KMS-11 (cell line): Measurements from ENCODE around the gene PPM1H.
"Not testable (repeated sequence)": the region's sequence is repeated elsewhere in the genome, so short reads cannot be mapped to it uniquely, and the experiment has no call there.

ENCODE experiments used
- H2AFZ ChIP-seq: fragments of 200-600 bp; sonication (generic); 2 replicates; pipeline ENCODE4 v1.6.1; 2016; ENCODE audit warnings: antibody characterized with exemption, mixed run types, low read depth
- H3K27ac ChIP-seq: fragments of 200-600 bp; sonication (generic); 2 replicates; pipeline ENCODE4 v1.6.1; 2016; ENCODE audit warnings: mild to moderate bottlenecking, mixed run types
- H3K27me3 ChIP-seq: fragments of 200-600 bp; sonication (generic); 2 replicates; pipeline ENCODE4 v1.6.1; 2017; ENCODE audit warnings: mild to moderate bottlenecking, low read depth, mixed run types, moderate library complexity; ENCODE audit not compliant: insufficient read depth
- H3K36me3 ChIP-seq: fragments of 200-600 bp; sonication (generic); 2 replicates; pipeline ENCODE4 v1.6.1; 2017; ENCODE audit warnings: mild to moderate bottlenecking, mixed run types; ENCODE audit not compliant: insufficient read depth
- H3K4me1 ChIP-seq: fragments of 200-600 bp; sonication (generic); 2 replicates; pipeline ENCODE4 v1.6.1; 2016; ENCODE audit warnings: mild to moderate bottlenecking, low read depth, mixed run types; ENCODE audit not compliant: poor library complexity, severe bottlenecking
- H3K4me2 ChIP-seq: fragments of 200-600 bp; sonication (generic); 2 replicates; pipeline ENCODE4 v1.7.0; 2016; ENCODE audit warnings: mild to moderate bottlenecking, mixed run types
- H3K4me3 ChIP-seq: fragments of 200-600 bp; sonication (generic); IDR thresholded peaks from 2 replicates; pipeline ENCODE4 v1.6.1; 2017; ENCODE audit warnings: low read depth, low read length, mixed read lengths; ENCODE audit not compliant: insufficient read depth
- H3K79me2 ChIP-seq: fragments of 200-600 bp; sonication (generic); 2 replicates; pipeline ENCODE4 v1.6.1; 2016; ENCODE audit warnings: low read depth, mixed run types; ENCODE audit not compliant: insufficient read depth
- H3K9ac ChIP-seq: fragments of 200-600 bp; sonication (generic); 2 replicates; pipeline ENCODE4 v1.6.1; 2016; ENCODE audit warnings: mild to moderate bottlenecking, mixed run types
- H4K20me1 ChIP-seq: fragments of 200-600 bp; sonication (generic); 2 replicates; pipeline ENCODE4 v1.6.1; 2016; ENCODE audit warnings: mild to moderate bottlenecking, mixed run types; ENCODE audit not compliant: insufficient read depth
- CTCF ChIP-seq: fragments of 200-600 bp; sonication (generic); conservative IDR thresholded peaks from 2 replicates; pipeline ENCODE4 v1.6.1; 2017; ENCODE audit warnings: low read depth, mild to moderate bottlenecking, antibody characterized with exemption, low read length, moderate library complexity, mixed read lengths

The PPM1H gene

GRCh38 chr12:62813031-62813829 is 121.7 kb downstream of the PPM1H start:
- Histone ChIP-seq H3K9ac (no peak overlapping the region), H3K79me2 (no peaks in the 10 kb centered on the region), H3K27me3 (no peaks in the 10 kb centered on the region), H2AFZ (no peak overlapping the region), H3K27ac (no peak overlapping the region), H3K4me1 (peaks cover 34% of the 10 kb centered on the region), H3K36me3 (no peaks in the 10 kb centered on the region), H3K4me3 (no peak overlapping the region), H4K20me1 (no peaks in the 10 kb centered on the region), H3K4me2 (no peak overlapping the region)
- TF ChIP-seq CTCF: no peak

GRCh38 chr12:62811481-62811880 is 123.5 kb downstream of the PPM1H start:
- H3K4me2 ChIP-seq, H3K79me2 ChIP-seq, H4K20me1 ChIP-seq, H3K4me3 ChIP-seq, H3K27me3 ChIP-seq, H2AFZ ChIP-seq, H3K27ac ChIP-seq, H3K36me3 ChIP-seq, H3K9ac ChIP-seq: not testable (repeated sequence)
- peaks cover 18% of the 10 kb centered on the region for H3K4me1 ChIP-seq

GRCh38 chr12:62808166-62808879 is 126.6 kb downstream of the PPM1H start:
- H3K79me2 ChIP-seq: no peaks in the 10 kb centered on the region
- H3K4me3 ChIP-seq: no peak overlapping the region
- no peaks in the 10 kb centered on the region for H3K36me3 ChIP-seq
- no peak; the same call in 1 of the 2 replicates for TF ChIP-seq CTCF
- H3K27ac ChIP-seq: peak overlapping the region; percentile 23; the same call in 1 of the 2 replicates
- H3K4me1 ChIP-seq: peaks cover 14% of the 10 kb centered on the region
- no peaks in the 10 kb centered on the region for H3K27me3 ChIP-seq
- H3K9ac ChIP-seq: no peak overlapping the region
- H2AFZ ChIP-seq: no peak overlapping the region
- no peaks in the 10 kb centered on the region for H4K20me1 ChIP-seq
- no peak overlapping the region for H3K4me2 ChIP-seq

- peaks cover 14% of the 10 kb centered on the region for H3K4me1 ChIP-seq
- H3K79me2 ChIP-seq: no peaks in the 10 kb centered on the region
- H3K27ac ChIP-seq: no peak overlapping the region
- no peaks in the 10 kb centered on the region for H4K20me1 ChIP-seq
- H3K4me3 ChIP-seq: no peak overlapping the region
- H3K9ac ChIP-seq: no peak overlapping the region
- H3K4me2 ChIP-seq: no peak overlapping the region
- H3K27me3 ChIP-seq: no peaks in the 10 kb centered on the region
- TF ChIP-seq CTCF: no peak
- no peaks in the 10 kb centered on the region for H3K36me3 ChIP-seq
- H2AFZ ChIP-seq: no peak overlapping the region
Observed at GRCh38 chr12:62806893-62807292, 128.1 kb downstream of the PPM1H start.
